A549 (cell line): ENCODE results near the gene CCDC106.

Experiments
- CTCF ChIP-seq: fragments of >200 bp; sonication (Bioruptor Twin); formaldehyde crosslinking; IDR thresholded peaks from 3 replicates; pipeline ENCODE4 v1.5.1; 2016
- FOXS1 ChIP-seq: fragments of 250-450 bp; sonication (Bioruptor Pico); IDR thresholded peaks from 2 replicates; pipeline ENCODE4 v1.5.0; 2020; ENCODE audit warnings: mild to moderate bottlenecking, moderate library complexity
- HOXB13 ChIP-seq: fragments of 250-450 bp; sonication (Bioruptor Pico); IDR thresholded peaks from 2 replicates; pipeline ENCODE4 v1.5.0; 2020; ENCODE audit warnings: low read depth, mild to moderate bottlenecking, moderate library complexity
- JUNB ChIP-seq: fragments of >200 bp; sonication (Bioruptor Twin); formaldehyde crosslinking; IDR thresholded peaks from 2 replicates; pipeline ENCODE4 v1.6.1; 2016
- MAX ChIP-seq: IDR thresholded peaks from 2 replicates; pipeline ENCODE4 v1.6.1; 2012
- NFE2L2 ChIP-seq: fragments of 150-350 bp; conservative IDR thresholded peaks from 2 replicates; pipeline ENCODE4 v1.6.1; 2014; ENCODE audit warnings: low read length
- PHF8 ChIP-seq: fragments of 200-600 bp; sonication (generic); IDR thresholded peaks from 2 replicates; pipeline ENCODE4 v1.6.1; 2016; ENCODE audit warnings: low read depth, mild to moderate bottlenecking, antibody characterized with exemption, moderate library complexity, borderline replicate concordance
- POLR2A ChIP-seq: IDR thresholded peaks from 2 replicates; pipeline ENCODE4 v1.6.1; 2012; ENCODE audit warnings: mild to moderate bottlenecking, low read length
- RFX5 ChIP-seq: fragments of 450-650 bp; IDR thresholded peaks from 2 replicates; pipeline ENCODE4 v1.7.1; 2014; ENCODE audit warnings: antibody characterized with exemption, mild to moderate bottlenecking, moderate library complexity

GRCh38 chr19:55691561-55692481 is 43.8 kb downstream of the CCDC106 start:
- TF ChIP-seq NFE2L2 (no peak), PHF8 (no peak), MAX (no peak), RFX5 (no peak), POLR2A (no peak), HOXB13 (CRISPR knock-in tag) (no peak), JUNB (no peak), CTCF (no peak), FOXS1 (CRISPR knock-in tag) (no peak)
